GM19193 (cell line): Measurements from ENCODE around the gene MRGPRX4.

ENCODE experiments used
- POLR2A ChIP-seq: IDR thresholded peaks from 4 replicates; pipeline ENCODE4 v1.6.1; 2011; ENCODE audit not compliant: insufficient read depth, insufficient read length; ENCODE audit errors: extremely low read depth

Gene MRGPRX4

DNA sequence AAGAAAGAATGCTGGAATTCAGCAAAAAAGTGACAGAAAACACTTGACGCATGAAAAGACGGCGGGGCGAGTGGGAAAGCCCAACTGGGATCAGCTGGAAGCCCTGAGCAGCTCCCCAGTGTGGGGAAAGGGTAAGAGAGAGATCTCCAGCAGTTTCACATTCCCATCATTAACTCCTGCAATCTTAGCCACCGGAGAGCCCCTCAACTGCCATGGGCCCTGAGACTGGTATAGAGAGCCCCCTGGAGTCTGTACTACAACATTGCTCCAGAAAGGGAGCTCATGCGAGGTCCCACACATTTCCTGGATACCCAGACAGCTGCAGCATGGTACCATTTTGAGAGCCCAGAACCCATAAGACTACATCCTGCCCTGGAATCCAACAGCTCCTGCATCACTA, 31.1 kb downstream of the MRGPRX4 start:
- no peak for TF ChIP-seq POLR2A

DNA sequence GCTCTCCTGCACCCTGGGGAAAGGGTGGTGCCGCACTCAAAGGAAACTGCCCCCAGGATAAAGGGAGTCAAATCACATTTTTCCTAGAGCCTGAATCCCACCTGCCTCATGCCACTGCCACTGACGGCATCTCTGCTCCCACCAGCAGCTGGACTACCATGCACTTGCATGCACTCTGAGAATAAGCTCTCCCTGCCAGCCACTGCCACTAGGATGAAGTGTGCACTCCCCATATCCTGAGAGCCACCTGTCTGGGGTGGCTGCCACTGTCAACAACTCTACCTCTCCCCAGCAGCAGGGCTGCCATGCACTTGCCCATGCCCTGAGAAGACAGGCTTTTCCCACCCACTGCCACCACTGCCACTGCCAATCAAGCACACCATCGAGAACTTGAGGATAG, 31.6 kb downstream of the MRGPRX4 start:
- TF ChIP-seq POLR2A, result no peak

DNA sequence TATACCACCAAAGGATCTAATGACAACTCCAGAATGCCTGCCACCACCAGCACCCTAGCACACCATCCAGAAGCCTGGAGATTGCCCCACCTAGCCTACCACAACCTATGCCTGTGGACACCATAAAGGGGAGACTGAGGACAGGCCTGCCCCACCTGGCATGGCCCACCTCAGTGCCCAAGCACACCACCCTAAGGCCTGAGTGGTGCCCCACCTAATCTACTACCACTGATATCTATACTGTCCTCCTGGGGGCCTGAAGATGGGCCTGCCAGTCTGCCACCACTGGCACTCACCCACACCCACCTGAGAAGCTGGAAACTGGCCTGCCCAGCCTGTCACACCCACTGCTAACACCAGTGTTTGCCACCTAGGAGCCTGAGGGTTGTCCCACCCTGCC, 32.1 kb downstream of the MRGPRX4 start:
- no peak for TF ChIP-seq POLR2A

DNA sequence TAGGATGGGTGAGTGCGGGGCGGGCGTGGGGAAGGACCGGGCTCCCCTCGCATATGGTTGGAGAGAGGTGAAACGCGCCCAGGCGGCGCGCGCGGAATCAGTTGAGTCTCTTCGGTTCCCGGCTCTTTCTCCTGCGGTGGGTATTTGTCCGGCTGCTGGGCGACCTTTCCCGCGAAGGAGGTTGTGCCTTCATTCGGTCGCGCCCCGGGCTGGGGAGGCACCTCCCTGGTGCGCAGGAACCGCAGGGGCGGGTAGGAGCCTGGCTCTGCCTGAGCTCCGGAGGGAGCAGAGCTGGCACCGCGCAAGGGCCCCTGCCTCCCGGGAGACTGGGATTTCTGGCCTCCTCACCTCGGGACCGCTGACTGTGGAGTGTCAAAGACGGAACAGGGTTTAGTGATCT, 36.4 kb downstream of the MRGPRX4 start:
- TF ChIP-seq POLR2A, result no peak

DNA sequence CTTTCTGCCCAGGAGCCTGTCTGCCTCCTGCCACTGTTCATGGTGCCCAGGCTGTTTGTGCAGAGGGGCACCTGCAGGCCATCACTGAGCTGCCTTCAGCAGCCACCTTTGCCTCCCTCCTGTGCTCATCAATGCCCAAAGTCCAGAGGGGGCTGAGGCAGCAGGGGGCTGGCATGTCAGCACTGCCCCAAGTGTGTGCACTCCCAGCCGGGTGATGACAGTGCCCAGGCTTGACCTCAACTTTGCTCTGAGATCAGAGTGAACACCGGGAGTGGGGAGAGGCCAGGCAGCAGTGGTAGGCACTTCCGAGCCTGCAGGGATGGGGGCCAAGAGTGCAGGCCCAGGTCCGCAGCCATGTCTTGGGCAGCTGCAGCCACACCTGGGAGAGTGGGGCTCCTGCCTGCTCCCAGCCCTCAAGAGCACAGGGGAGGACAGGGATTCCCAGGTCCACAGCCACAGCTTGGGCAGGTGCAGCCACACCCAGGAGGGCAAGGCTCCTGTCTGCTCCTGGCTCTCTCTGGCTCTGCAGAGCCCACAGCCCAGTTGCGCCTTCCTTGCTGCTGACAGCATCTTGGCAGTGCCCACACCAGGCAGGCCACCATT, 48.7 kb downstream of the MRGPRX4 start:
- no peak for TF ChIP-seq POLR2A

DNA sequence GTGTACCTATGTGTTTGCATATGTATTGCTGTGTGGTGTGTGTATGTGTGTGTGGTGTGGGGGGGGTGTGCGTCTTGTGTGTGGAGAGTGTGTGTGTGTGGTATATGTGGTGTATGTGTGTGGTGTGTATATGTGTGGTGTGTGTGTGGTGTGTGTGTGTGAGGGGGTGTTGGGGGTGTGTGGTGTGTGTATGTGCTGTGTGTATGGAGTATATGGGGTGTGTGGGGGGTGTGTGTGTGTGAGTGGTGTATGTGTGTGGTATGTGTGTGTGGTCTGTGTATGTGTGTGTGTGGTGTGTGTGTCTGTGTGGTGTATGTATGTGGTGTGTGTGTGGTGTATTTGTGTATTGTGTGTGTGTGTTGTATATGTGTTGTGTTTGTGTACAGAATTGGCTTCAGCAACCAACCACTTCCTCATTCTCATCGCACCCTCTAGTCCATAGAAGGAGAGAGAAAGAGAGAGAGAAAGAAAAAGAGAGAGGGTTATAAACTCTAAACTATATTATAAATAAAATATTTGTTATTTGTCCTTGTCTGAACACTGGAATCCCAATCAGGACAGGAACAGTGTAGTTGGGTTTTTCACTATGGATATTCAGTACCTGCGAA, 50.3 kb downstream of the MRGPRX4 start:
- no peak for TF ChIP-seq POLR2A
